ENCODE data around the gene DENND4A. TPM values are rescaled to one million over a fixed set of nuclear protein-coding genes. Genes with fewer than 3 reads are reported as not detected.

The DENND4A gene
- total RNA-seq, 1 experiment from 2014 or later, result 14.4 TPM

DNA sequence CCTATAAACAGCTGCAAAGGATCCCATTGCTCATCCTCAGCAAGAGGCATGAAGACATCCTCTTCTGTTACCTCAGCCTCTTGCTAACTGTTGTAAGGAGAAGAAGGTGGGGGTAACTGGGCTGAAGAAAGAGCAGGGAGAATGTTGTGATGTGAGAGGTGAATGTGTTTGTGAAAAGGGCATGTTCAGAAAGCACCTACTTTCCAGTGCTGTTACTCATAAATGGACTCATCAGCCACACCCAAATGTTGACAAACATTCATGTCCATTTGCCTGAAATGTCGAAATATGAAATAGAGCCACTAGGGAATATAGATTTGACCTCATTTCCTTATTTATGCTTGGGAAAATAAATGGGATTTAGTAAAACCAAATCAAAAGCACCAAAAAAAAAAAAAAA lies 157.7 kb downstream of the DENND4A start:
- CTCF ChIA-PET, result no interaction called here
- no peak for ATAC-seq
- intact Hi-C loops (cut with micrococcal nuclease; ENCODE audit: unreplicated experiment), result loop anchor here (10.0 kb wide), 1 partner anchor 190 kb away; no protein-coding TSS in a partner anchor
- H3K4me3 ChIP-seq (ENCODE audit: low read depth in 2 of 2, low read length in 2 of 2), result no peak overlapping the region
- no peak for TF ChIP-seq TCF7L2 (IDR thresholded peaks at IDR 0.05; ENCODE audit: low read depth, low read length)
- BruUV-seq (replicated peaks), result no TSS peak
- POLR2A ChIA-PET, result no interaction called here
- no peaks in the 10 kb centered on the region for H3K27me3 ChIP-seq (ENCODE audit: control insufficient read depth, insufficient read depth, low read length)
- H3K4me1 ChIP-seq (ENCODE audit: control insufficient read depth, insufficient read depth, low read length), result peaks cover 6% of the 10 kb centered on the region; the same call in 1 of the 2 replicates
- no peak overlapping the region for H3K27ac ChIP-seq (ENCODE audit: low read length)
- no peaks in the 10 kb centered on the region for H3K9me3 ChIP-seq (ENCODE audit: control insufficient read depth, insufficient read depth, low read depth, low read length)
- no peaks in the 10 kb centered on the region for H3K36me3 ChIP-seq (ENCODE audit: control insufficient read depth, insufficient read depth, low read length)
- DNase-seq (ENCODE audit: low read depth, low spot score), result peak; percentile 32
- in situ Hi-C loops (cut with HindIII; ENCODE audit: low pct_unique_long_range_greater_than_20kb, low sequenced_read_pairs), result no loop called here

DNA sequence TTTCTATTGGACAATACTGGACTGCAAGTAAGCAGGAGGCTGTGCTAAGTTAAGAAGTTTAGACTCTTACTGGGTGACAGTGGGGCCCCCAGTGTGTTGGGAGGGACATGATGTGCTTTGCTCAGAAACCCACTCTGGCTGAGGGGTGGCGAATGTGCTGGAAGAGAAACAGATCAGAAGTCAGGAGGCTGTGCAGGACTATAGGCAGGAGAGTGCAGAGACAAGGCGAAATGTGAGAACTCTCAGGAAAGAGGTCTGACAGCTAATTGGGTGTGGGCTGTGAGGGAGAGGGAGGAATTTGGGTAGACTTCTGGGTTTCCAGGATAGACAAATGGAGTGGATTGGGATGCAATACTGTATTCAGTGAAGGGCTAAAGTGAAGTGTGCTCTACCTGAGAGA lies 158.3 kb downstream of the DENND4A start:
- DNase-seq (ENCODE audit: low read depth, low spot score), result no peak
- H3K27ac ChIP-seq (ENCODE audit: low read length), result no peak overlapping the region
- in situ Hi-C loops (cut with HindIII; ENCODE audit: low pct_unique_long_range_greater_than_20kb, low sequenced_read_pairs), result no loop called here
- intact Hi-C loops (cut with micrococcal nuclease; ENCODE audit: unreplicated experiment), result loop anchor here (10.0 kb wide), 1 partner anchor 191 kb away; no protein-coding TSS in a partner anchor
- H3K27me3 ChIP-seq (ENCODE audit: control insufficient read depth, insufficient read depth, low read length), result no peaks in the 10 kb centered on the region
- ATAC-seq, result no peak
- no peaks in the 10 kb centered on the region for H3K9me3 ChIP-seq (ENCODE audit: control insufficient read depth, insufficient read depth, low read depth, low read length)
- H3K4me3 ChIP-seq (ENCODE audit: low read depth in 2 of 2, low read length in 2 of 2), result no peak overlapping the region
- no TSS peak for BruUV-seq (replicated peaks)
- POLR2A ChIA-PET, result no interaction called here
- H3K4me1 ChIP-seq (ENCODE audit: control insufficient read depth, insufficient read depth, low read length), result peaks cover 6% of the 10 kb centered on the region; the same call in 1 of the 2 replicates
- CTCF ChIA-PET, result no interaction called here
- TF ChIP-seq TCF7L2 (IDR thresholded peaks at IDR 0.05; ENCODE audit: low read depth, low read length), result no peak
- TF ChIP-seq REST (IDR thresholded peaks at IDR 0.05; ENCODE audit: insufficient read depth in 1 of 2, low read depth in 2 of 2, low read length in 1 of 2), result no peak
- no peak for TF ChIP-seq CTCF (IDR thresholded peaks at IDR 0.05)
- TF ChIP-seq SIN3A (IDR thresholded peaks at IDR 0.05; ENCODE audit: borderline replicate concordance, insufficient read depth, low read depth, low read length), result no peak
- no peak for TF ChIP-seq POLR2AphosphoS5 (IDR thresholded peaks at IDR 0.05; ENCODE audit: low read depth, low read length)
- H3K36me3 ChIP-seq (ENCODE audit: control insufficient read depth, insufficient read depth, low read length), result no peaks in the 10 kb centered on the region

GRCh38 chr15:65632780-65633375 lies 159.2 kb downstream of the DENND4A start:
- intact Hi-C loops (cut with micrococcal nuclease; ENCODE audit: unreplicated experiment) (loop anchor here (10.0 kb wide), 1 partner anchor 192 kb away; no protein-coding TSS in a partner anchor), in situ Hi-C loops (cut with HindIII; ENCODE audit: low pct_unique_long_range_greater_than_20kb, low sequenced_read_pairs) (no loop called here)
- H3K4me1 ChIP-seq (ENCODE audit: control insufficient read depth, insufficient read depth, low read length), result no peaks in the 10 kb centered on the region
- POLR2A ChIA-PET, result no interaction called here
- no TSS peak for BruUV-seq (replicated peaks)
- H3K4me3 ChIP-seq (ENCODE audit: low read depth in 2 of 2, low read length in 2 of 2), result no peak overlapping the region
- CTCF ChIA-PET, result no interaction called here
- no peak overlapping the region for H3K27ac ChIP-seq (ENCODE audit: low read length)
- ATAC-seq, result no peak
- TF ChIP-seq TCF7L2 (IDR thresholded peaks at IDR 0.05; ENCODE audit: low read depth, low read length), result no peak
- no peak for TF ChIP-seq SIN3A (IDR thresholded peaks at IDR 0.05; ENCODE audit: borderline replicate concordance, insufficient read depth, low read depth, low read length)
- no peak for TF ChIP-seq CTCF (IDR thresholded peaks at IDR 0.05)
- no peak for TF ChIP-seq REST (IDR thresholded peaks at IDR 0.05; ENCODE audit: insufficient read depth in 1 of 2, low read depth in 2 of 2, low read length in 1 of 2)
- TF ChIP-seq POLR2AphosphoS5 (IDR thresholded peaks at IDR 0.05; ENCODE audit: low read depth, low read length), result no peak
- H3K36me3 ChIP-seq (ENCODE audit: control insufficient read depth, insufficient read depth, low read length), result no peaks in the 10 kb centered on the region
- DNase-seq (ENCODE audit: low read depth, low spot score), result no peak
- no peaks in the 10 kb centered on the region for H3K27me3 ChIP-seq (ENCODE audit: control insufficient read depth, insufficient read depth, low read length)
- no peaks in the 10 kb centered on the region for H3K9me3 ChIP-seq (ENCODE audit: control insufficient read depth, insufficient read depth, low read depth, low read length)

Data from Panc1 (cell line).